ENCODE results near the gene NXPE3. TPM values are rescaled to one million over a fixed set of nuclear protein-coding genes. Genes with fewer than 3 reads are reported as not detected.
A peak's percentile ranks its signal among the peaks of the same experiment; 100 is the strongest.

Gene NXPE3
- total RNA-seq, 1 donor from 2014 or later = 12.7 TPM

DNA sequence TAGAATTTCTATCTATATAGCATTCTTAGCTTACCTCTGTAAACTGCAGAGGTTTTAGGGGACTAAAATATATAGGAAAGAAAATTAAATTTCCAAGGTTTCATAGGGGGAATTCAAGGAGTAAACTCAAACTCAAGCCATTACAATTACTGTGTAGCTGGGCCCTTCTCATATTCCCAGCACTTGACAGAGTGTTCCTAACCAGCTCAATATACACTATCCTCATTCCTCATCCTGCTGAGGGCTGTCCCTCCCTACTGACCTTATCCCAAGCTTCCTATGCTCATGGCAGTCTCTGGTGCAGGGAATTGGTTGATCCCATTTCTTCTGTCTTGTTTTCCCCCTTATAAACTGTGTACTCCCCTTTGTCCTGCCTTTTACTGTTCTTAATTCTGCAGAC is 33.9 kb downstream of the NXPE3 start:
- DNase-seq (ENCODE audit: low spot score in 2 of 2, unreplicated experiment in 2 of 2) = no peak
- Mint-ChIP-seq H3K4me3 (no peak overlapping the region), H3K27ac (peak overlapping the region; percentile 66), H3K27me3 (ENCODE audit: low read depth) (no peaks in the 10 kb centered on the region), H3K9me3 (no peaks in the 10 kb centered on the region), H3K4me1 (peaks cover 53% of the 10 kb centered on the region), H3K36me3 (no peaks in the 10 kb centered on the region)
- TF ChIP-seq, protein P1, sequence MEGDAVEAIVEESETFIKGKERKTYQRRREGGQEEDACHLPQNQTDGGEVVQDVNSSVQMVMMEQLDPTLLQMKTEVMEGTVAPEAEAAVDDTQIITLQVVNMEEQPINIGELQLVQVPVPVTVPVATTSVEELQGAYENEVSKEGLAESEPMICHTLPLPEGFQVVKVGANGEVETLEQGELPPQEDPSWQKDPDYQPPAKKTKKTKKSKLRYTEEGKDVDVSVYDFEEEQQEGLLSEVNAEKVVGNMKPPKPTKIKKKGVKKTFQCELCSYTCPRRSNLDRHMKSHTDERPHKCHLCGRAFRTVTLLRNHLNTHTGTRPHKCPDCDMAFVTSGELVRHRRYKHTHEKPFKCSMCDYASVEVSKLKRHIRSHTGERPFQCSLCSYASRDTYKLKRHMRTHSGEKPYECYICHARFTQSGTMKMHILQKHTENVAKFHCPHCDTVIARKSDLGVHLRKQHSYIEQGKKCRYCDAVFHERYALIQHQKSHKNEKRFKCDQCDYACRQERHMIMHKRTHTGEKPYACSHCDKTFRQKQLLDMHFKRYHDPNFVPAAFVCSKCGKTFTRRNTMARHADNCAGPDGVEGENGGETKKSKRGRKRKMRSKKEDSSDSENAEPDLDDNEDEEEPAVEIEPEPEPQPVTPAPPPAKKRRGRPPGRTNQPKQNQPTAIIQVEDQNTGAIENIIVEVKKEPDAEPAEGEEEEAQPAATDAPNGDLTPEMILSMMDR (IDR thresholded peaks at IDR 0.05; ENCODE audit: unreplicated experiment) = no peak

DNA sequence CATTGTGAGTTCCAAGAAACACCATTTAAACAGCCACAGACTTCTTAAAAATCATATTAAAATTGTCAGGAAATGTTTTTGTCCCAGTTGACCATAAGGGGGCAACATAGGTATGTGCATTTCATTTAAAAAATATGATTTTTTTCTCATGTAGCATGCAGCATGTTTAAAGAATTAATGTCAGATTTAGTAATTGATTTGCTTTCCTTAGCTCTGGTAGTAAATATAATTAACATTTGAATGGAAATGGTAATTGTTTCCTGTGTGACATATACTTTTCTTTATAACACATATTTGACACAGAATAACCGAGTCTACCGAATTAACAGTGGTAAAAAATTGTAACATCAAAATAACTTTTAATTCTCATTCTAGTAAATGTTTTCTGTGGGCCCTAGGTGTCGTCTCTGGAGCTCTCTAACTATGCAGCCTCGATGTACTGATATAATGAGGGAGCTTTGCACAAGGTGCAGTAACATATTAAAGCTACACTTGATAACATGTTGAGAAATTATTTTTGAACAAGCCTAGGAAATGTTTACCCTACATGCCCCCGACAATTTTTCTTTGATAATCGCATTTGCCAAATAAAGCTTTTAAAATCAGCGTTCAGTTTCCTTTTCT is 34.9 kb downstream of the NXPE3 start:
- Mint-ChIP-seq H3K27me3 (ENCODE audit: low read depth) (no peaks in the 10 kb centered on the region), H3K4me1 (peaks cover 52% of the 10 kb centered on the region), H3K9me3 (no peaks in the 10 kb centered on the region), H3K36me3 (no peaks in the 10 kb centered on the region), H3K27ac (peak overlapping the region; percentile 66), H3K4me3 (no peak overlapping the region)
- DNase-seq (ENCODE audit: low spot score in 2 of 2, unreplicated experiment in 2 of 2) = no peak
- TF ChIP-seq, protein P1 (IDR thresholded peaks at IDR 0.05; ENCODE audit: unreplicated experiment) = peak; percentile 84

DNA sequence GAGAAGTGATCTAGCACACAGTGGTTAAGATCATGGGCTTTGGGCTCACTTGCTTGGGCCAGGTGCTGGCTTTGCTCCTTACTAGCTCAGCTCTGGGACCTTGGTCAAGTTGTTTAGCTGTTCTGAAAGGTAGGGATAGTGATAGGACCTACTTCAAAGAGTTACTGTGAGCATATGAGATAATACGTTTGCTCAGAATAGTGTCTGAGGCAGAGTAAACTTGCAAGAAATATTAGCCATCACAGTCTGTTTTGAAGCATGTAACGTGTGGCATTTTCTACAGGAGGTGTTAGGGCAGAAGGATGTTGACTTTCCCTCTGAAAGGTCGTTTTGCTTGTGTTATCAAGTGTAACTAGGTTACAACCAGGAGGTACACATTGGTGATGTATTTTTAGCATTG is 35.8 kb downstream of the NXPE3 start:
- TF ChIP-seq, protein P1 (IDR thresholded peaks at IDR 0.05; ENCODE audit: unreplicated experiment) = no peak
- peak overlapping the region; percentile 75 for H3K27ac Mint-ChIP-seq

DNA sequence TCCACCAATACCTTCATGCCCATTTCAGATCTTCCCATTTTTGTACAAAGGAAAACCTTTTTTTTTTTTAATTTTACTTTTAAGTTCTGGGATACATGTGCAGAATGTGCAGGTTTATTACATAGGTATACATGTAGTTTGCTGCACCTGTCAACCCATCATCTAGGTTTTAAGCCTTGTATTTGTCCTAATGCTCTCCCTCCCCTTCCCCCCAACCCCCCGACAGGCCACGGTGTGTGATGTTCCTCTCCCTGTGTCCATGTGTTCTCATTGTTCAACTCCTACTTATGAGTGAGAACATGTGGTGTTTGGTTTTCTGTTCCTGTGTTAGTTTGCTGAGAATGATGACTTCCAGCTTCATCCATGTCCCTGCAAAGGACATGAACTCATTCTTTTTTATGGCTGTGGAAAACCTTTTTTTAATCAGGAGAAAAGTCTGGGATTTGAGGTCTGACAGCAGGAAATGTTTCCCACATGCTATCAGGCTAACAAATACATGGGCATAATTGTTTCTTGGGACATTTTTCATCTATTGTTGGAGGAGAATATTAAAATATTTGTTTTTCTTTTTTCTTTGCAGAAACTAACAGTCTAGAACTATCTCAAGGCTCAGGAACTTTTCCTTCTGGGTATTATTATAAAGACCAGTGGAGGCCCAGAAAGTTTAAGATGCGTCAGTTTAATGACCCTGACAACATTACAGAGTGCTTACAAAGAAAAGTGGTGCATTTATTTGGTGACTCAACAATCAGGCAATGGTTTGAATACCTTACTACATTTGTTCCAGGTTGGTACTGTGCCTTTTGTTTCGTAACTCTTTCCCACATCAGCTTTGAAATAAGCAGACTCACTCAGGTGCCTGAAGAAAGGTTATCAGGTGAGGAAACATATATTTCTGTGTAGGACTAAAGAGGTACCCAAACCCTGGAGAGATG is 37.5 kb downstream of the NXPE3 start:
- no peak for DNase-seq (ENCODE audit: low spot score in 2 of 2, unreplicated experiment in 2 of 2)
- Mint-ChIP-seq H3K4me3 (no peak overlapping the region), H3K27me3 (ENCODE audit: low read depth) (no peaks in the 10 kb centered on the region), H3K4me1 (peaks cover 36% of the 10 kb centered on the region), H3K36me3 (peaks cover 6% of the 10 kb centered on the region), H3K27ac (peak overlapping the region; percentile 66), H3K9me3 (peaks cover 4% of the 10 kb centered on the region)
- TF ChIP-seq, protein P1 (IDR thresholded peaks at IDR 0.05; ENCODE audit: unreplicated experiment) = no peak

More for the DNA sequence above, 35.8 kb downstream of the NXPE3 start:
- Mint-ChIP-seq H3K4me1 (peaks cover 43% of the 10 kb centered on the region), H3K27me3 (ENCODE audit: low read depth) (no peaks in the 10 kb centered on the region), H3K36me3 (no peaks in the 10 kb centered on the region), H3K4me3 (no peak overlapping the region), H3K9me3 (no peaks in the 10 kb centered on the region)
- DNase-seq (ENCODE audit: low spot score in 2 of 2, unreplicated experiment in 2 of 2) = no peak

DNA sequence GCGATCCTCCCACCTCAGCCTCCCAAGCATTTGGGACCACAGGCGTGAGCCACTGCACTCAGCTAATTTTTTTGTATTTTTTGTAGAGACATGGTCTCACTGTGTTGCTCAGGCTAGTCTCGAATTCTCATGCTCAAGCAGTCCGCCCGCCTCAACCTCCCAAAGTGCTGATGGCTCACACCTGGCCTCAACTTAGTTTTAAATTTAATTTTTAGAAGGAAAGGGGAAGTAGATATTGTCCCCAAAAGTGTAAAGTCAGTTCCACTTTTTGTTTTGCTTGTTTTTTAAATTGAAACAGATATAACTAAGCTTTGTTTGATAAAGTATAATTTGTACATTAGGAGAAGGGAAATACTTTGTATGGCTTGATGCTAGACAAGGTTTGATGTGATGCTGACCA is 39.0 kb downstream of the NXPE3 start:
- Mint-ChIP-seq H3K4me1 (peaks cover 39% of the 10 kb centered on the region), H3K27ac (no peak overlapping the region), H3K36me3 (peaks cover 11% of the 10 kb centered on the region), H3K4me3 (no peak overlapping the region), H3K27me3 (ENCODE audit: low read depth) (no peaks in the 10 kb centered on the region), H3K9me3 (peaks cover 4% of the 10 kb centered on the region)
- TF ChIP-seq, protein P1 (IDR thresholded peaks at IDR 0.05; ENCODE audit: unreplicated experiment) = no peak
- no peak for DNase-seq (ENCODE audit: low spot score in 2 of 2, unreplicated experiment in 2 of 2)

All from mesothelial cell of epicardium (in vitro differentiated cells).